Omental fat pad (tissue), 4 donors: ENCODE measurements around the gene FLII. TPM values are rescaled to one million over a fixed set of nuclear protein-coding genes. Genes with fewer than 3 reads are reported as not detected.
A peak's percentile ranks its signal among the peaks of the same experiment; 100 is the strongest.

Experiments used
- ATAC-seq: fragments of 150-250 bp; one replicate; pipeline ENCODE4 v1.9.1; 2016; ENCODE audit warnings: mild to moderate bottlenecking, moderate library complexity; ENCODE audit not compliant: low FRiP score
- DNase-seq: peaks from one replicate; pipeline ENCODE4 v3.0.0-alpha.2; 2019; ENCODE audit warnings: low spot score
- total RNA-seq, 4 donors: library from RNA; depleted of rRNA; stranded (reverse); fragments of >200 nt; gene quantifications; one replicate each; pipeline ENCODE4 v1.1.0, GENCODE V29; 2016
- TF ChIP-seq, protein P1 (sequence below), 3 donors: fragments of 450-650 bp; IDR thresholded peaks; one replicate each; pipeline ENCODE4 v1.5.1; 2016 to 2017; ENCODE audit warnings: antibody characterized with exemption in 3 of 3, mild to moderate bottlenecking in 3 of 3, moderate library complexity in 2 of 3

FLII gene
- total RNA-seq, 4 donors from 2014 or later, result 198 to 328 (median 324) TPM

GRCh38 chr17:18280766-18281371, 22.3 kb upstream of the FLII start:
- ATAC-seq (no peak), DNase-seq (no peak)

GRCh38 chr17:18280249-18280648, 21.7 kb upstream of the FLII start:
- ATAC-seq (no peak), DNase-seq (no peak)
- TF ChIP-seq, protein P1, sequence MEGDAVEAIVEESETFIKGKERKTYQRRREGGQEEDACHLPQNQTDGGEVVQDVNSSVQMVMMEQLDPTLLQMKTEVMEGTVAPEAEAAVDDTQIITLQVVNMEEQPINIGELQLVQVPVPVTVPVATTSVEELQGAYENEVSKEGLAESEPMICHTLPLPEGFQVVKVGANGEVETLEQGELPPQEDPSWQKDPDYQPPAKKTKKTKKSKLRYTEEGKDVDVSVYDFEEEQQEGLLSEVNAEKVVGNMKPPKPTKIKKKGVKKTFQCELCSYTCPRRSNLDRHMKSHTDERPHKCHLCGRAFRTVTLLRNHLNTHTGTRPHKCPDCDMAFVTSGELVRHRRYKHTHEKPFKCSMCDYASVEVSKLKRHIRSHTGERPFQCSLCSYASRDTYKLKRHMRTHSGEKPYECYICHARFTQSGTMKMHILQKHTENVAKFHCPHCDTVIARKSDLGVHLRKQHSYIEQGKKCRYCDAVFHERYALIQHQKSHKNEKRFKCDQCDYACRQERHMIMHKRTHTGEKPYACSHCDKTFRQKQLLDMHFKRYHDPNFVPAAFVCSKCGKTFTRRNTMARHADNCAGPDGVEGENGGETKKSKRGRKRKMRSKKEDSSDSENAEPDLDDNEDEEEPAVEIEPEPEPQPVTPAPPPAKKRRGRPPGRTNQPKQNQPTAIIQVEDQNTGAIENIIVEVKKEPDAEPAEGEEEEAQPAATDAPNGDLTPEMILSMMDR (IDR thresholded peaks at IDR 0.05), result no peak

More at GRCh38 chr17:18280766-18281371, 22.3 kb upstream of the FLII start:
- TF ChIP-seq, protein P1 (IDR thresholded peaks at IDR 0.05), result no peak

GRCh38 chr17:18278867-18279266, 20.3 kb upstream of the FLII start:
- TF ChIP-seq, protein P1 (IDR thresholded peaks at IDR 0.05), result no peak
- DNase-seq (no peak), ATAC-seq (no peak)

DNA sequence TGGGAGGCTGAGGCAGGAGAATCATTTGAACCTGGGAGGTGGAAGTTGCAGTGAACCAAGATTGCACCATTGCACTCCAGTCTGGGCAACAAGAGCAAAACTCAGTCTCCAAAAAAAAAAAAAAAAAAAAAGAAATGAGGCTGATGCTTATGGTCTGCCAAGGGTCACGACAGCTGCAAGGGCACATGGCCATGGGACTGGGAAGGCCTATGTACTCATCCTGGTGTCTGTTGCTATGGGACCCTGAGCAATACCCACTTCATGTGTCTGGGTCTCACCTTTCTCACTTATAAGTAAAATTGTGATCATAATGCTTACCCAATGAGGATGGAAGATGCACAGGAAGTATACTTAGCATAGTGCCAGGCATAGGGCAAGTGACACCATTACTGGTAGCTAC, 18.5 kb upstream of the FLII start:
- no peak for ATAC-seq
- no peak for DNase-seq
- TF ChIP-seq, protein P1 (IDR thresholded peaks at IDR 0.05), result no peak

DNA sequence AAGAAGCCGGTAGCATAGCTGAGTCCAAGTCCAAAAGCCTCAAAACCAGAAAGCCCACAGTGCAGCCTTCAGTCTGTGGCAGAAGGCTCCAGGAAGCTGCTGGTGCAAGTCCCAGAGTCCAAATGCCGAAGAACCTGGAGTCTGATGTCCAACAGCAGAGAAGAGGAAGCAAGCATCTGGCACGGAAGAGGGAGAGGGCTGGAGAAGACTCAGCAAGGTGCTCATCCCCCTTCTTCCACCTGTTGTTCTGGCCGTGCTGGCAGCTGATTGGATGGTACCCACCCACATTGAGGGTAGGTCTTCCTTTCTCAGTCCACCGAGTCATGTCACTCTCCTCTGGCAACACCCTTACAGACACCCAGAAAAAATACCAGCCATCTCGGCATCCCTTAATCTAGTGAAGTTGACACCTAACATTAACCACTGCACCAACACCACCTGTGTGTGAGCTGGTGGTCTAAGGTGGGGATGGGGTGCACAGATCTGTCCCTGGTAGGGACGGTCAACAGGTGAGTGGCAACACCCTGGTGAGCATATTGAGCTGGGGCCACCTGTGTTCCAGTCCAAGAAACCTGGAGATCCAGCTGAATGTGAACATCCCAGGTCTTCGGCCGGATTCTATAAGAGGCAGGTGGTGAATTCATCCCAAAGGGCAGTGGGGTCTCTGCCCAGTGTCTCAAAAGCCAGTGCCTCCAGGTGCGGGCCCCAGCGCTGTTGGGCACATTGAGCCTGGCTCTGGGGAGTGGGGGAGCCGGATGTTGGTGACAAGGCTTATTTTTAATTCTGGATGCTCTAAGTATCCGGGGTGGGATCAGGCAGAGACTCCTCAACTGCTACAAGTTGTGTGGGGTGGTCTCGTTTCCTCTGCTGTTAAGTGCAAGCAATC, 11.8 kb upstream of the FLII start:
- ATAC-seq (no peak), DNase-seq (no peak)
- TF ChIP-seq, protein P1 (IDR thresholded peaks at IDR 0.05), result no peak

- peak; percentile 21 for ATAC-seq
Observed at GRCh38 chr17:18267927-18268711, 9.6 kb upstream of the FLII start.

More at GRCh38 chr17:18267927-18268711, 9.6 kb upstream of the FLII start:
- TF ChIP-seq, protein P1 (IDR thresholded peaks at IDR 0.05), result no peak
- DNase-seq, result no peak
